ENCODE results near the gene C19orf38. TPM values are rescaled to one million over a fixed set of nuclear protein-coding genes. Genes with fewer than 3 reads are reported as not detected.

C19orf38 gene
- total RNA-seq, 4 donors from 2014 or later: 0.97 to 3.6 (median 1.1) TPM; not detected in 1

DNA sequence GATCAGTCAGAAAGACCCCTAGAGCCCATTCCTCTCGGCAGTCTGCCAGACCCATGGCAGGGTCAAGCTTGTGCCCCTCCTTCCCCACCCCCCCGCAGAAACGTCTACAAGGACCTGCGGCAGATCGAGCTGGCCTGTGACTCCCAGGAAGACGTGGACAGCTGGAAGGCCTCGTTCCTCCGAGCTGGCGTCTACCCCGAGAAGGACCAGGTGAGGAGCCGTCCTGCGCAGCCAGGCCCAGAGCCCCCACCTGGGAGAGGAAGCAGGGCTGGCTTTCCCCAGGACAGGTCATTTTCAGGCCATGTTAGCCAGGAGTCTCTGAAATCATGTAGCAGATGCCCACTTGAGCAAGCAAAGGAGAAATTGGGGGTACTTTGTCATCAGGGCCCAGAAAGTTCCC, 24.5 kb upstream of the C19orf38 start:
- H3K9me3 ChIP-seq: no peaks in the 10 kb centered on the region
- intact Hi-C loops (cut with DNase I): no loop called here
- whole genome bisulfite sequencing: 94% methylated on average over 7 of the region's 12 CpGs
- no peak overlapping the region for H3K4me3 ChIP-seq
- TF ChIP-seq POLR2AphosphoS5 (IDR thresholded peaks at IDR 0.05) (no peak), CTCF (IDR thresholded peaks at IDR 0.05) (no peak), EP300 (IDR thresholded peaks at IDR 0.05) (no peak), POLR2A (IDR thresholded peaks at IDR 0.05; ENCODE audit: low read depth) (no peak)
- H3K36me3 ChIP-seq: peaks cover 73 to 97% (median 92%) of the 10 kb centered on the region in 4 donors
- no peaks in the 10 kb centered on the region for H3K27me3 ChIP-seq
- peaks cover 0 to 2% (median under 1%) of the 10 kb centered on the region in 4 donors for H3K4me1 ChIP-seq
- no peak for DNase-seq (ENCODE audit: extremely low spot score)
- no peak overlapping the region for H3K27ac ChIP-seq (replicated peaks in 1 of 4)

- no peak for TF ChIP-seq POLR2A (IDR thresholded peaks at IDR 0.05; ENCODE audit: low read depth)
- Histone ChIP-seq H3K9me3 (no peaks in the 10 kb centered on the region), H3K36me3 (peaks cover 70 to 98% (median 96%) of the 10 kb centered on the region in 4 donors), H3K4me3 (no peak overlapping the region), H3K27ac (replicated peaks in 1 of 4) (no peak overlapping the region), H3K27me3 (no peaks in the 10 kb centered on the region), H3K4me1 (no peaks in the 10 kb centered on the region)
- intact Hi-C loops (cut with DNase I): no loop called here
- DNase-seq (ENCODE audit: extremely low spot score): no peak
- WGBS: 88% methylated on average over 4 of the region's 7 CpGs
These were observed 22.0 kb upstream of the C19orf38 start for GRCh38 chr19:10826231-10826630.

DNA sequence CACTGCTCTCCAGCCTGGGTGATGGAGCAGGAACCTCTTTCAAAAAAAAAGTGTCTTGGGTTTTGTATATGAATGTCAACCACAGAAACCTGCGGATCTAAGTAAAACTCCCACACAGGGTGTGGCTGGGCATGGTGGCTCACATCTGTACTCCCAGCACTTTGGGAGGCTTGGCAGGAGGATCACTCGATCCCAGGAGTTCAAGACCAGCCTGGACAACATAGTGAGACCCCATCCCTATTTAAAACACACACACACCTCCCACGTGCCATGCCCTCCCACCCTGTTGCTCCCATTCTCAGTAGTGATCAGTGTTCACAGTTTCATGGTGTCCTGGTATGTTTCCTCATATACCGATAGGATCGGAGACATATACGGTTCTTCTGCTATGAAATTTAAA, 21.4 kb upstream of the C19orf38 start:
- Histone ChIP-seq H3K9me3 (no peaks in the 10 kb centered on the region), H3K36me3 (peaks cover 64 to 98% (median 96%) of the 10 kb centered on the region in 4 donors), H3K4me3 (no peak overlapping the region), H3K27ac (replicated peaks in 1 of 4) (no peak overlapping the region), H3K4me1 (no peaks in the 10 kb centered on the region), H3K27me3 (no peaks in the 10 kb centered on the region)
- intact Hi-C loops (cut with DNase I): no loop called here
- TF ChIP-seq CTCF (IDR thresholded peaks at IDR 0.05) (no peak), POLR2AphosphoS5 (IDR thresholded peaks at IDR 0.05) (no peak), POLR2A (IDR thresholded peaks at IDR 0.05; ENCODE audit: low read depth) (no peak)
- 92% methylated on average over 5 of the region's 6 CpGs for WGBS
- DNase-seq (ENCODE audit: extremely low spot score): no peak

DNA sequence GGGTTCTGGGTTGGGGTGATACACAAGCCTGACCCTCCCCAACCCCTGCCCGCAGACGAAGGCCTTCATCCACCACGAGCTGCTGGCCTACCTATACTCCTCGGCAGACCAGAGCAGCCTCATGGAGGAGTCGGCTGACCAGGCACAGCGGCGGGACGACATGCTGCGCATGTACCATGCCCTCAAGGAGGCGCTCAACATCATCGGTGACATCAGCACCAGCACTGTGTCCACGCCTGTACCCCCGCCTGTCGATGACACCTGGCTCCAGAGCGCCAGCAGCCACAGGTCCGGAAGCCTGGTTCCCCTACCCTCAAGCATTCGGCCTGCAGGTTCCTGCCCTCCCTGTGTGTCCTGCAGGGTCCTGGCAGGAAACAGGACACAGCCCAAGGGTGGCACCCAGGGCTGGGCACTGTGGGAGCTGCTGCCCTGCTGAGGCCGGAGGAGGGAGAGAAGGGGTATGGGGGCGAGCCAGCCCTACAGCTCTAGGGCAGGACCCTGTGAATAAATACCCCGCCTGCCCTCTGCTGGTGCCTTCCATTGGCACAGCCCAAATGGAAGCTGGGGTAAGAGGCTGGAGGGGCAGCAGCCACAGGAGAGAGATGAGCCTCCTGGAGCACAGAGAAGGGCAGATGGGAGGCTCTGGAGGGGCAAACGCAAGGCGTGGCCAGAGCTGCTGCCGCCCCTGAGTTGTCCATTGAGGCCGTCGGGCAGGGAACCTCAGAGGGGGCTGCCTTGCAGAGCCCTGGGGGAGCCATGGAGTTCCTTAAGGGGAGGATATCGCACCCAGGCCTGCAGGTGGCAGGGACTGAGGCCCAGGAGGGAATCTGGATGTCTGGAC, 19.0 kb upstream of the C19orf38 start:
- H3K4me1 ChIP-seq: no peaks in the 10 kb centered on the region
- 94% methylated on average over 22 of the region's 26 CpGs for WGBS
- H3K4me3 ChIP-seq: no peak overlapping the region
- no peak overlapping the region for H3K27ac ChIP-seq (replicated peaks in 1 of 4)
- no peak for DNase-seq (ENCODE audit: extremely low spot score)
- intact Hi-C loops (cut with DNase I): no loop called here
- TF ChIP-seq POLR2A (IDR thresholded peaks at IDR 0.05; ENCODE audit: low read depth) (no peak), POLR2AphosphoS5 (IDR thresholded peaks at IDR 0.05) (no peak), EP300 (IDR thresholded peaks at IDR 0.05) (no peak), CTCF (IDR thresholded peaks at IDR 0.05) (no peak)
- no peaks in the 10 kb centered on the region for H3K27me3 ChIP-seq
- no peaks in the 10 kb centered on the region for H3K9me3 ChIP-seq
- peaks cover 57 to 96% (median 93%) of the 10 kb centered on the region in 4 donors for H3K36me3 ChIP-seq

DNA sequence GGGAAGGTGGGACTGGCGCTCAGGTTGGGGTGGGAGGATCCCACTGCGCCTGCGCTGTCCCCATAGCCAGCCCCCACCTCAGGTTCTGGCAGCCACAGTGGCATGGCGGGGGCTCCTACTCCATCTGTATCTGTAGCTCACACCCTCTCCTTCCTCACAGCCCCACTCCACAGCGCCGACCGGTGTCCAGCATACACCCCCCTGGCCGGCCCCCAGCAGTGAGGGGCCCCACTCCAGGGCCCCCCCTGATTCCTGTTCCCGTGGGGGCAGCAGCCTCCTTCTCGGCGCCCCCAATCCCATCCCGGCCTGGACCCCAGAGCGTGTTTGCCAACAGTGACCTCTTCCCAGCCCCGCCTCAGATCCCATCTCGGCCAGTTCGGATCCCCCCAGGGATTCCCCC, 18.2 kb upstream of the C19orf38 start:
- TF ChIP-seq CTCF (IDR thresholded peaks at IDR 0.05) (no peak), POLR2AphosphoS5 (IDR thresholded peaks at IDR 0.05) (no peak), EP300 (IDR thresholded peaks at IDR 0.05) (no peak), POLR2A (IDR thresholded peaks at IDR 0.05; ENCODE audit: low read depth) (no peak)
- no peaks in the 10 kb centered on the region for H3K9me3 ChIP-seq
- H3K27ac ChIP-seq (replicated peaks in 1 of 4): no peak overlapping the region
- H3K4me1 ChIP-seq: peaks cover 0 to 4% (median 2%) of the 10 kb centered on the region in 4 donors
- intact Hi-C loops (cut with DNase I): no loop called here
- no peaks in the 10 kb centered on the region for H3K27me3 ChIP-seq
- H3K36me3 ChIP-seq: peaks cover 50 to 89% (median 86%) of the 10 kb centered on the region in 4 donors
- H3K4me3 ChIP-seq: no peak overlapping the region
- DNase-seq (ENCODE audit: extremely low spot score): no peak
- 83% methylated on average over 5 of the region's 16 CpGs for WGBS

Measured in esophagus muscularis mucosa (tissue), 4 donors.